ENCODE results near the gene PDE8B. TPM values are rescaled to one million over a fixed set of nuclear protein-coding genes. Genes with fewer than 3 reads are reported as not detected.

Gene PDE8B
- total RNA-seq, 6 experiments from 2014 or later: 1.2 to 5.4 (median 2.4) TPM

GRCh38 chr5:77426670-77427069 lies 216.2 kb downstream of the PDE8B start:
- WGBS (ENCODE audit: insufficient coverage, low coverage, low lambda C conversion rate, missing lambda C conversion rate): 56% methylated on average over 2 of the region's 2 CpGs
- Histone ChIP-seq H3K27ac (peak overlapping the region in 1 of 3 donors; percentile 27), H3K4me1 (peaks cover 0 to 11% (median 6%) of the 10 kb centered on the region in 4 donors), H3K36me3 (no peaks in the 10 kb centered on the region), H3K27me3 (no peaks in the 10 kb centered on the region), H3K4me3 (no peak overlapping the region), H3K9me3 (no peaks in the 10 kb centered on the region)
- no peak for DNase-seq
- TF ChIP-seq CTCF (IDR thresholded peaks at IDR 0.05) (no peak), POLR2A (IDR thresholded peaks at IDR 0.05) (no peak)
- intact Hi-C loops (cut with DNase I): no loop called here
- ATAC-seq: peak in 2 of 4 donors; percentile 46 to 67

GRCh38 chr5:77427998-77428397 lies 217.5 kb downstream of the PDE8B start:
- Histone ChIP-seq H3K9me3 (no peaks in the 10 kb centered on the region), H3K36me3 (peaks cover 0 to 7% (median 1%) of the 10 kb centered on the region in 4 donors), H3K4me1 (peaks cover 0 to 11% (median 6%) of the 10 kb centered on the region in 4 donors), H3K4me3 (no peak overlapping the region), H3K27me3 (no peaks in the 10 kb centered on the region), H3K27ac (no peak overlapping the region)
- TF ChIP-seq CTCF (IDR thresholded peaks at IDR 0.05) (no peak), POLR2A (IDR thresholded peaks at IDR 0.05) (no peak)
- ATAC-seq: no peak
- no peak for DNase-seq
- intact Hi-C loops (cut with DNase I): no loop called here

- no peaks in the 10 kb centered on the region for H3K27me3 ChIP-seq
- no peak overlapping the region for H3K27ac ChIP-seq
- peaks cover 0 to 11% (median 6%) of the 10 kb centered on the region in 4 donors for H3K4me1 ChIP-seq
- ATAC-seq (no peak), DNase-seq (no peak)
- peaks cover 0 to 7% (median 3%) of the 10 kb centered on the region in 4 donors for H3K36me3 ChIP-seq
- H3K4me3 ChIP-seq: no peak overlapping the region
- intact Hi-C loops (cut with DNase I): no loop called here
- TF ChIP-seq CTCF (IDR thresholded peaks at IDR 0.05) (no peak), POLR2A (IDR thresholded peaks at IDR 0.05) (no peak)
- 84% methylated on average over 5 of the region's 5 CpGs for WGBS (ENCODE audit: insufficient coverage, low coverage, low lambda C conversion rate, missing lambda C conversion rate)
- H3K9me3 ChIP-seq: no peaks in the 10 kb centered on the region
Measured at GRCh38 chr5:77428526-77428925, 218.0 kb downstream of the PDE8B start.

- H3K9me3 ChIP-seq: no peaks in the 10 kb centered on the region
- TF ChIP-seq CTCF (IDR thresholded peaks at IDR 0.05): no peak
- TF ChIP-seq POLR2A (IDR thresholded peaks at IDR 0.05): no peak
- peaks cover 0 to 11% (median 5%) of the 10 kb centered on the region in 4 donors for H3K4me1 ChIP-seq
- no peak overlapping the region for H3K27ac ChIP-seq
- intact Hi-C loops (cut with DNase I): no loop called here
- 100% methylated on average over 1 of the region's 1 CpG for WGBS (ENCODE audit: insufficient coverage, low coverage, low lambda C conversion rate, missing lambda C conversion rate)
- peaks cover 0 to 9% (median 4%) of the 10 kb centered on the region in 4 donors for H3K36me3 ChIP-seq
- no peaks in the 10 kb centered on the region for H3K27me3 ChIP-seq
- no peak overlapping the region for H3K4me3 ChIP-seq
- ATAC-seq (no peak), DNase-seq (no peak)
Measured at GRCh38 chr5:77430726-77431125, 220.2 kb downstream of the PDE8B start.

GRCh38 chr5:77431286-77431685 lies 220.8 kb downstream of the PDE8B start:
- no peak for ATAC-seq
- H3K9me3 ChIP-seq: no peaks in the 10 kb centered on the region
- H3K4me1 ChIP-seq: peaks cover 0 to 6% (median 3%) of the 10 kb centered on the region in 4 donors
- intact Hi-C loops (cut with DNase I): no loop called here
- no peak for TF ChIP-seq POLR2A (IDR thresholded peaks at IDR 0.05)
- no peak for TF ChIP-seq CTCF (IDR thresholded peaks at IDR 0.05)
- H3K36me3 ChIP-seq: peaks cover 0 to 9% (median 4%) of the 10 kb centered on the region in 4 donors
- H3K27ac ChIP-seq: no peak overlapping the region
- DNase-seq: no peak
- H3K27me3 ChIP-seq: no peaks in the 10 kb centered on the region
- no peak overlapping the region for H3K4me3 ChIP-seq
- 100% methylated on average over 3 of the region's 3 CpGs for WGBS (ENCODE audit: insufficient coverage, low coverage, low lambda C conversion rate, missing lambda C conversion rate)

Measured in right lobe of liver (tissue), 6 donors.